ENCODE results near the gene ANGPT4. TPM values are rescaled to one million over a fixed set of nuclear protein-coding genes. Genes with fewer than 3 reads are reported as not detected.

Gene ANGPT4
- total RNA-seq, 1 experiment from 2014 or later, result not detected

DNA sequence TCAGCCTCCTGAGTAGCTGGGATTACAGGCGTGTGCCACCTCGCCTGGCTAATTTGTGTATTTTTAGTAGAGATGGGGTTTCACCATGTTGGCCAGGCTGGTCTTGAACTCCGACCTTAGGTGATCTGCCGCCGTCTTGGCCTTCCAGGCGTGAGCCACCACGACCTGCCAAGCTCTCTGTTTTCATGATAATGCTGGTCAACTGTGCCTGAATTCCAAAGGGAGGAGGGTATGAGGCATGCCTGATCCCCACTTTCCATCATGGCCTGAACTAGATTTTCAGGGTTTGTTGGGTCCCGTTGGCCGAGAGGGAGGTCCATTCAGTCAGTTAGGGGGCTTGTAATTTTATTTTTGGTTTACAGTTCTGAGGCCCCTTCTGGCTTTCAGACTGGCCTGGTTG lies 28.0 kb upstream of the ANGPT4 start:
- BruUV-seq (replicated peaks), result no TSS peak
- no peaks in the 10 kb centered on the region for H3K9me3 ChIP-seq
- Mint-ChIP-seq H3K4me1 (ENCODE audit: low read depth, unreplicated experiment) (peaks cover 10% of the 10 kb centered on the region), H3K27me3 (ENCODE audit: insufficient read depth, unreplicated experiment) (peaks cover 12% of the 10 kb centered on the region), H3K9me3 (ENCODE audit: unreplicated experiment) (peaks cover 8% of the 10 kb centered on the region), H3K36me3 (ENCODE audit: insufficient read depth, unreplicated experiment) (no peaks in the 10 kb centered on the region), H3K27ac (ENCODE audit: unreplicated experiment) (no peak overlapping the region), H3K4me3 (ENCODE audit: unreplicated experiment) (no peak overlapping the region)
- DNase-seq, result no peak
- intact Hi-C loops (cut with micrococcal nuclease; ENCODE audit: unreplicated experiment), result no loop called here
- POLR2A ChIA-PET, result no interaction called here
- H3K36me3 ChIP-seq (ENCODE audit: control insufficient read depth, insufficient read depth, low read length), result no peaks in the 10 kb centered on the region
- H3K4me1 ChIP-seq, result peaks cover 29% of the 10 kb centered on the region
- TF ChIP-seq, protein P1, sequence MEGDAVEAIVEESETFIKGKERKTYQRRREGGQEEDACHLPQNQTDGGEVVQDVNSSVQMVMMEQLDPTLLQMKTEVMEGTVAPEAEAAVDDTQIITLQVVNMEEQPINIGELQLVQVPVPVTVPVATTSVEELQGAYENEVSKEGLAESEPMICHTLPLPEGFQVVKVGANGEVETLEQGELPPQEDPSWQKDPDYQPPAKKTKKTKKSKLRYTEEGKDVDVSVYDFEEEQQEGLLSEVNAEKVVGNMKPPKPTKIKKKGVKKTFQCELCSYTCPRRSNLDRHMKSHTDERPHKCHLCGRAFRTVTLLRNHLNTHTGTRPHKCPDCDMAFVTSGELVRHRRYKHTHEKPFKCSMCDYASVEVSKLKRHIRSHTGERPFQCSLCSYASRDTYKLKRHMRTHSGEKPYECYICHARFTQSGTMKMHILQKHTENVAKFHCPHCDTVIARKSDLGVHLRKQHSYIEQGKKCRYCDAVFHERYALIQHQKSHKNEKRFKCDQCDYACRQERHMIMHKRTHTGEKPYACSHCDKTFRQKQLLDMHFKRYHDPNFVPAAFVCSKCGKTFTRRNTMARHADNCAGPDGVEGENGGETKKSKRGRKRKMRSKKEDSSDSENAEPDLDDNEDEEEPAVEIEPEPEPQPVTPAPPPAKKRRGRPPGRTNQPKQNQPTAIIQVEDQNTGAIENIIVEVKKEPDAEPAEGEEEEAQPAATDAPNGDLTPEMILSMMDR (IDR thresholded peaks at IDR 0.05; ENCODE audit: insufficient read depth in 1 of 2, low read depth in 1 of 2, low read length in 1 of 2, severe bottlenecking in 1 of 2, unreplicated experiment in 1 of 2), result no peak
- CTCF ChIA-PET, result no interaction called here
- no peaks in the 10 kb centered on the region for H3K27me3 ChIP-seq (replicated peaks; ENCODE audit: control insufficient read depth, insufficient read depth, low read length)
- no peak overlapping the region for H3K4me3 ChIP-seq (ENCODE audit: low read depth, low read length)

DNA sequence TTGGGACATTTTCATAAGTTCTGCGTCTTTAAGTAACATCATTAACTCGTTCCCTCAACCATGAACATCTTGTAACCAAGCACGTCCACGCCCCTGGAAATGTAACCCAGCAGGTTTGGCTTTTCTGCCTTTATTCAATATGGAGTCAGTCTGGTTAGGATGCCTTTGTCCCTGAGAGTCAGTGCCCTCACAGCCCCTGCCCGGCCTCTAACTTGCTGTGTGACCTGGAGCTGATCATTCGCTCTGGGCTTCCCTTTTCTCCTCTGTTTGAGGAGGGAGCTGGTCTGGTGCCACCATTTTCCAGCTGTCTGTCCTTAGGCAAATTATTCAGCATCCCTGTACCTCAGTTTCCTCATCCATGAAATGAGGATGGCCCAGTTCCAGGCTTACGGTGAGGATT lies 26.5 kb upstream of the ANGPT4 start:
- Histone ChIP-seq H3K4me3 (ENCODE audit: low read depth, low read length) (no peak overlapping the region), H3K27me3 (replicated peaks; ENCODE audit: control insufficient read depth, insufficient read depth, low read length) (no peaks in the 10 kb centered on the region), H3K4me1 (peaks cover 29% of the 10 kb centered on the region), H3K36me3 (ENCODE audit: control insufficient read depth, insufficient read depth, low read length) (no peaks in the 10 kb centered on the region), H3K9me3 (no peaks in the 10 kb centered on the region)
- Mint-ChIP-seq H3K9me3 (ENCODE audit: unreplicated experiment) (no peaks in the 10 kb centered on the region), H3K4me1 (ENCODE audit: low read depth, unreplicated experiment) (peaks cover 10% of the 10 kb centered on the region), H3K27ac (ENCODE audit: unreplicated experiment) (no peak overlapping the region), H3K27me3 (ENCODE audit: insufficient read depth, unreplicated experiment) (peaks cover 4% of the 10 kb centered on the region), H3K4me3 (ENCODE audit: unreplicated experiment) (no peak overlapping the region), H3K36me3 (ENCODE audit: insufficient read depth, unreplicated experiment) (no peaks in the 10 kb centered on the region)
- ChIA-PET POLR2A (no interaction called here), CTCF (no interaction called here)
- no TSS peak for BruUV-seq (replicated peaks)
- intact Hi-C loops (cut with micrococcal nuclease; ENCODE audit: unreplicated experiment), result no loop called here
- DNase-seq, result no peak
- TF ChIP-seq, protein P1 (IDR thresholded peaks at IDR 0.05; ENCODE audit: insufficient read depth in 1 of 2, low read depth in 1 of 2, low read length in 1 of 2, severe bottlenecking in 1 of 2, unreplicated experiment in 1 of 2), result no peak

DNA sequence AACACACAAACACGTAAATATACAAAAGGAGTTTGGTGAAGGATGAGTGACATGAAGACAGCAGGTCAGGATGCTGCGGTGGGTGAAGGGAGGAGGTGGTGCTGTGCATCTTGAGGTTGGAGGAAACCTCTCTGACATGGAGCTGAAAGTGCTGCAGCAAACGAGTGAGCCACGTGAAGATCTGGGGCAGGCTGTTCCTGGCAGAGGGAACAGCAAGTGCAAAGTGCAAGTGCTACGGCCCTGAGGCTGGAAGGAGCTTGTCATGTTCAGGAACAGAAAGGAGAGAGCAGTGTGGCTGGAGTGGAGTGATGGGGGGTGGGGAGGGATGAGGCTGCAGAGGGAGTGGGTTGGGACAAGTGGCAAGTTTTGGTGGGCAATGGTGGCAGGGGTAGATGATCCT lies 24.8 kb upstream of the ANGPT4 start:
- H3K27ac Mint-ChIP-seq (ENCODE audit: unreplicated experiment), result no peak overlapping the region
- H3K4me3 ChIP-seq (ENCODE audit: low read depth, low read length), result no peak overlapping the region
- no peaks in the 10 kb centered on the region for H3K36me3 ChIP-seq (ENCODE audit: control insufficient read depth, insufficient read depth, low read length)
- H3K9me3 Mint-ChIP-seq (ENCODE audit: unreplicated experiment), result no peaks in the 10 kb centered on the region
- TF ChIP-seq, protein P1 (IDR thresholded peaks at IDR 0.05; ENCODE audit: insufficient read depth in 1 of 2, low read depth in 1 of 2, low read length in 1 of 2, severe bottlenecking in 1 of 2, unreplicated experiment in 1 of 2), result no peak
- H3K27me3 ChIP-seq (replicated peaks; ENCODE audit: control insufficient read depth, insufficient read depth, low read length), result no peaks in the 10 kb centered on the region
- peaks cover 10% of the 10 kb centered on the region for H3K4me1 Mint-ChIP-seq (ENCODE audit: low read depth, unreplicated experiment)
- no peaks in the 10 kb centered on the region for H3K9me3 ChIP-seq
- no TSS peak for BruUV-seq (replicated peaks)
- ChIA-PET POLR2A (no interaction called here), CTCF (no interaction called here)
- H3K36me3 Mint-ChIP-seq (ENCODE audit: insufficient read depth, unreplicated experiment), result no peaks in the 10 kb centered on the region
- DNase-seq, result no peak
- no peaks in the 10 kb centered on the region for H3K27me3 Mint-ChIP-seq (ENCODE audit: insufficient read depth, unreplicated experiment)
- intact Hi-C loops (cut with micrococcal nuclease; ENCODE audit: unreplicated experiment), result no loop called here
- H3K4me3 Mint-ChIP-seq (ENCODE audit: unreplicated experiment), result no peak overlapping the region
- peaks cover 29% of the 10 kb centered on the region for H3K4me1 ChIP-seq
